K562 (cell line): ENCODE data around the gene CYP2D6. TPM values are rescaled to one million over a fixed set of nuclear protein-coding genes. Genes with fewer than 3 reads are reported as not detected.

Source experiments
- BHLHE40 ChIP-seq: IDR thresholded peaks from 2 replicates; pipeline ENCODE4 v1.6.1; 2011; ENCODE audit warnings: low read length, improper control_type of control experiment
- BRD4 ChIP-seq: fragments of 200-600 bp; sonication (generic); IDR thresholded peaks from 2 replicates; pipeline ENCODE4 v1.6.1; 2017; ENCODE audit warnings: inconsistent platforms
- DNMT1 ChIP-seq: fragments of 450-650 bp; IDR thresholded peaks from 2 replicates; pipeline ENCODE4 v1.6.1; 2016; ENCODE audit warnings: antibody characterized with exemption, mild to moderate bottlenecking
- FOS ChIP-seq: IDR thresholded peaks from 3 replicates; pipeline ENCODE4 v1.6.1; 2011; ENCODE audit not compliant: insufficient read length; ENCODE audit errors: extremely low read depth
- MBD2 ChIP-seq: sonication (generic); IDR thresholded peaks from 2 replicates; pipeline ENCODE4 v1.6.1; 2016; ENCODE audit warnings: low read depth, borderline replicate concordance
- NFXL1 ChIP-seq: fragments of 450-650 bp; formaldehyde crosslinking; IDR thresholded peaks from 2 replicates; pipeline ENCODE4 v1.4.0; 2021; ENCODE audit warnings: mild to moderate bottlenecking
- PHF20 ChIP-seq: fragments of 450-650 bp; IDR thresholded peaks from 2 replicates; pipeline ENCODE4 v1.6.1; 2018; ENCODE audit not compliant: partially characterized antibody
- SMAD4 ChIP-seq: fragments of 250-450 bp; sonication (Bioruptor Pico); conservative IDR thresholded peaks from 2 replicates; pipeline ENCODE4 v1.8.0; 2021; ENCODE audit warnings: inconsistent platforms, mild to moderate bottlenecking, moderate library complexity
- SRF ChIP-seq, 2 experiments: fragments of 250-450, 450-650 bp in 1 of 2; sonication (Bioruptor Pico) in 1 of 2; sonication (generic) in 1 of 2; formaldehyde crosslinking; IDR thresholded peaks; 2 replicates each; pipeline versions ENCODE4 v1.5.0 to v1.5.1; 2020 to 2022; ENCODE audit warnings: mild to moderate bottlenecking in 1 of 2, missing genetic modification reagents in 1 of 2
- TOE1 ChIP-seq, 2 experiments: fragments of 450-650 bp in 1 of 2; sonication (generic) in 1 of 2; formaldehyde crosslinking in 1 of 2; IDR thresholded peaks; 2 replicates each; pipeline versions ENCODE4 v1.7.1 to v1.8.0; 2016 to 2022; ENCODE audit warnings: borderline replicate concordance in 2 of 2, mild to moderate bottlenecking in 2 of 2, antibody characterized with exemption in 1 of 2, inconsistent platforms in 1 of 2, low read depth in 1 of 2, missing genetic modification reagents in 1 of 2, moderate library complexity in 1 of 2
- ZBTB8A ChIP-seq: fragments of 450-650 bp; IDR thresholded peaks from 2 replicates; pipeline ENCODE4 v1.6.1; 2018; ENCODE audit warnings: mild to moderate bottlenecking, moderate library complexity; ENCODE audit not compliant: partially characterized antibody
- ZNF316 ChIP-seq: fragments of 450-650 bp; IDR thresholded peaks from 2 replicates; pipeline ENCODE4 v1.6.1; 2016
- ZNF583 ChIP-seq: fragments of 250-450 bp; sonication (Bioruptor Pico); IDR thresholded peaks from 2 replicates; pipeline ENCODE4 v1.4.0; 2020
- ZNF699 ChIP-seq: fragments of 250-450 bp; sonication (Bioruptor Pico); IDR thresholded peaks from 2 replicates; pipeline ENCODE4 v1.8.0; 2021; ENCODE audit warnings: mild to moderate bottlenecking, moderate library complexity; ENCODE audit not compliant: insufficient replicate concordance
- polyA plus RNA-seq, 8 experiments: library from polyadenylated mRNA; depleted of rRNA in 4 of 8; stranded (reverse) in 5 of 8; unstranded in 3 of 8; fragments of >200 nt; fragmentation: Nextera tagmentation in 2 of 8; fragmentation: Illumina TruSeq in 1 of 8; extraction: Ambion mirVana in 2 of 8; extraction: Trizol in 1 of 8; gene quantifications; 2 replicates each; pipeline versions ENCODE4 v1.2.1 to v1.2.3, GENCODE V29; 2011 to 2014; ENCODE audit warnings: inconsistent platforms in 1 of 8, missing spikeins in 1 of 8
- total RNA-seq, 7 experiments: library from RNA; depleted of rRNA in 6 of 7; stranded (reverse); fragments of >200 nt in 6 of 7; fragmentation: Illumina TruSeq in 2 of 7; extraction: Trizol in 2 of 7; gene quantifications; 2 replicates each; pipeline versions ENCODE4 v1.2.1 to v1.2.3, GENCODE V29; 2011 to 2021; ENCODE audit warnings: low replicate concordance in 1 of 7
- TF ChIP-seq, protein P1 (sequence below): fragments of 250-450 bp; sonication (Bioruptor Pico); IDR thresholded peaks from 2 replicates; pipeline ENCODE4 v1.4.0; 2020; ENCODE audit warnings: mild to moderate bottlenecking, moderate library complexity
- TF ChIP-seq, protein P2 (sequence below), 2 experiments: fragments of 450-650 bp; conservative IDR thresholded peaks; 2 replicates each; pipeline ENCODE4 v1.6.1; 2017; ENCODE audit warnings: mild to moderate bottlenecking in 2 of 2, moderate library complexity in 2 of 2

Gene CYP2D6
- total and polyA plus RNA-seq, 9 of the 15 experiments (the other 6 are each of a cell fraction or from before 2014, with no cell fraction given) = 0.04 to 0.20 (median 0.09) TPM; not detected in 5

- no peak for TF ChIP-seq ZNF699
- peak; percentile 90 for TF ChIP-seq MBD2
- TF ChIP-seq, protein P1, sequence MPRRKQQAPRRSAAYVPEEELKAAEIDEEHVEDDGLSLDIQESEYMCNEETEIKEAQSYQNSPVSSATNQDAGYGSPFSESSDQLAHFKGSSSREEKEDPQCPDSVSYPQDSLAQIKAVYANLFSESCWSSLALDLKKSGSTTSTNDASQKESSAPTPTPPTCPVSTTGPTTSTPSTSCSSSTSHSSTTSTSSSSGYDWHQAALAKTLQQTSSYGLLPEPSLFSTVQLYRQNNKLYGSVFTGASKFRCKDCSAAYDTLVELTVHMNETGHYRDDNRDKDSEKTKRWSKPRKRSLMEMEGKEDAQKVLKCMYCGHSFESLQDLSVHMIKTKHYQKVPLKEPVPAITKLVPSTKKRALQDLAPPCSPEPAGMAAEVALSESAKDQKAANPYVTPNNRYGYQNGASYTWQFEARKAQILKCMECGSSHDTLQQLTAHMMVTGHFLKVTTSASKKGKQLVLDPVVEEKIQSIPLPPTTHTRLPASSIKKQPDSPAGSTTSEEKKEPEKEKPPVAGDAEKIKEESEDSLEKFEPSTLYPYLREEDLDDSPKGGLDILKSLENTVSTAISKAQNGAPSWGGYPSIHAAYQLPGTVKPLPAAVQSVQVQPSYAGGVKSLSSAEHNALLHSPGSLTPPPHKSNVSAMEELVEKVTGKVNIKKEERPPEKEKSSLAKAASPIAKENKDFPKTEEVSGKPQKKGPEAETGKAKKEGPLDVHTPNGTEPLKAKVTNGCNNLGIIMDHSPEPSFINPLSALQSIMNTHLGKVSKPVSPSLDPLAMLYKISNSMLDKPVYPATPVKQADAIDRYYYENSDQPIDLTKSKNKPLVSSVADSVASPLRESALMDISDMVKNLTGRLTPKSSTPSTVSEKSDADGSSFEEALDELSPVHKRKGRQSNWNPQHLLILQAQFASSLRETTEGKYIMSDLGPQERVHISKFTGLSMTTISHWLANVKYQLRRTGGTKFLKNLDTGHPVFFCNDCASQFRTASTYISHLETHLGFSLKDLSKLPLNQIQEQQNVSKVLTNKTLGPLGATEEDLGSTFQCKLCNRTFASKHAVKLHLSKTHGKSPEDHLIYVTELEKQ = peak; percentile 54; the same call in 1 of the 2 replicates
- TF ChIP-seq PHF20 = peak; percentile 31
- 0 out of 2 replicates have a peak, but pooled peaks have one; percentile 51 for TF ChIP-seq NFXL1 (CRISPR knock-in tag)
- TF ChIP-seq ZNF316 = peak; percentile 36; the same call in 1 of the 2 replicates
- peak in 1 of 2 experiments; percentile 64; a peak in 1 of 4 replicates for TF ChIP-seq SRF (CRISPR knock-in tag; IDR thresholded peaks at IDR 0.05)
- TF ChIP-seq TOE1 (IDR thresholded peaks at IDR 0.05; ENCODE audit: borderline replicate concordance) = peak; percentile 71; the same call in 1 of the 2 replicates
- no peak for TF ChIP-seq TOE1 (CRISPR knock-in tag; IDR thresholded peaks at IDR 0.05; ENCODE audit: borderline replicate concordance, low read depth)
- TF ChIP-seq FOS = peak; percentile 89
- TF ChIP-seq, protein P2, sequence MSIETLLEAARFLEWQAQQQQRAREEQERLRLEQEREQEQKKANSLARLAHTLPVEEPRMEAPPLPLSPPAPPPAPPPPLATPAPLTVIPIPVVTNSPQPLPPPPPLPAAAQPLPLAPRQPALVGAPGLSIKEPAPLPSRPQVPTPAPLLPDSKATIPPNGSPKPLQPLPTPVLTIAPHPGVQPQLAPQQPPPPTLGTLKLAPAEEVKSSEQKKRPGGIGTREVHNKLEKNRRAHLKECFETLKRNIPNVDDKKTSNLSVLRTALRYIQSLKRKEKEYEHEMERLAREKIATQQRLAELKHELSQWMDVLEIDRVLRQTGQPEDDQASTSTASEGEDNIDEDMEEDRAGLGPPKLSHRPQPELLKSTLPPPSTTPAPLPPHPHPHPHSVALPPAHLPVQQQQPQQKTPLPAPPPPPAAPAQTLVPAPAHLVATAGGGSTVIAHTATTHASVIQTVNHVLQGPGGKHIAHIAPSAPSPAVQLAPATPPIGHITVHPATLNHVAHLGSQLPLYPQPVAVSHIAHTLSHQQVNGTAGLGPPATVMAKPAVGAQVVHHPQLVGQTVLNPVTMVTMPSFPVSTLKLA (conservative IDR thresholded peaks at IDR 0.05) = peak; percentile 81 to 87
- no peak for TF ChIP-seq ZBTB8A
- TF ChIP-seq SMAD4 (CRISPR knock-in tag) = peak; percentile 77
- TF ChIP-seq ZNF583 = peak; percentile 77; the same call in 1 of the 2 replicates
- TF ChIP-seq BRD4 = peak; percentile 65; the same call in 1 of the 2 replicates
- TF ChIP-seq BHLHE40 = peak; percentile 89
- TF ChIP-seq DNMT1 = no peak
Measured at GRCh38 chr22:42079319-42080251, 51.0 kb downstream of the CYP2D6 start, which contains the start of gene SMDT1 (continued).
